ENCODE measurements around the gene AGO1. TPM values are rescaled to one million over a fixed set of nuclear protein-coding genes. Genes with fewer than 3 reads are reported as not detected.

AGO1 gene
- total RNA-seq, 1 experiment from 2014 or later, result 36.2 TPM

- no peaks in the 10 kb centered on the region for H3K9me2 ChIP-seq (ENCODE audit: insufficient read depth)
- H3K36me3 ChIP-seq (ENCODE audit: control insufficient read depth in 1 of 2, insufficient read depth in 2 of 2, low read length in 2 of 2), result no peaks in the 10 kb centered on the region
- H3K4me2 ChIP-seq (ENCODE audit: low read length), result no peak overlapping the region
- no peak for TF ChIP-seq TCF7L2 (IDR thresholded peaks at IDR 0.05; ENCODE audit: borderline replicate concordance, extremely low read depth, insufficient read depth, insufficient read length)
- TF ChIP-seq, protein P1, sequence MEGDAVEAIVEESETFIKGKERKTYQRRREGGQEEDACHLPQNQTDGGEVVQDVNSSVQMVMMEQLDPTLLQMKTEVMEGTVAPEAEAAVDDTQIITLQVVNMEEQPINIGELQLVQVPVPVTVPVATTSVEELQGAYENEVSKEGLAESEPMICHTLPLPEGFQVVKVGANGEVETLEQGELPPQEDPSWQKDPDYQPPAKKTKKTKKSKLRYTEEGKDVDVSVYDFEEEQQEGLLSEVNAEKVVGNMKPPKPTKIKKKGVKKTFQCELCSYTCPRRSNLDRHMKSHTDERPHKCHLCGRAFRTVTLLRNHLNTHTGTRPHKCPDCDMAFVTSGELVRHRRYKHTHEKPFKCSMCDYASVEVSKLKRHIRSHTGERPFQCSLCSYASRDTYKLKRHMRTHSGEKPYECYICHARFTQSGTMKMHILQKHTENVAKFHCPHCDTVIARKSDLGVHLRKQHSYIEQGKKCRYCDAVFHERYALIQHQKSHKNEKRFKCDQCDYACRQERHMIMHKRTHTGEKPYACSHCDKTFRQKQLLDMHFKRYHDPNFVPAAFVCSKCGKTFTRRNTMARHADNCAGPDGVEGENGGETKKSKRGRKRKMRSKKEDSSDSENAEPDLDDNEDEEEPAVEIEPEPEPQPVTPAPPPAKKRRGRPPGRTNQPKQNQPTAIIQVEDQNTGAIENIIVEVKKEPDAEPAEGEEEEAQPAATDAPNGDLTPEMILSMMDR (IDR thresholded peaks at IDR 0.05 in 2 of 3, conservative IDR thresholded peaks at IDR 0.05 in 1 of 3; ENCODE audit: borderline replicate concordance in 1 of 3, insufficient read depth in 1 of 3, low read depth in 2 of 3, low read length in 2 of 3), result no peak
- no peak for TF ChIP-seq JUND (IDR thresholded peaks at IDR 0.05)
- no peak for TF ChIP-seq POLR2A (IDR thresholded peaks at IDR 0.05; ENCODE audit: borderline replicate concordance, extremely low read depth, insufficient read depth, insufficient read length)
- TF ChIP-seq SRF (IDR thresholded peaks at IDR 0.05; ENCODE audit: low read depth), result no peak
- TF ChIP-seq EZH2phosphoT487 (IDR thresholded peaks at IDR 0.05; ENCODE audit: borderline replicate concordance), result no peak
- TF ChIP-seq ZNF274 (IDR thresholded peaks at IDR 0.05; ENCODE audit: low read depth, low read length), result no peak
- TF ChIP-seq ZFX (IDR thresholded peaks at IDR 0.05), result no peak
- ATAC-seq, result no peak
- H3K9me3 ChIP-seq (ENCODE audit: control insufficient read depth in 1 of 2, insufficient read depth in 1 of 2, low read depth in 1 of 2, low read length in 2 of 2), result no peaks in the 10 kb centered on the region
- H4K20me1 ChIP-seq (ENCODE audit: insufficient read depth), result no peaks in the 10 kb centered on the region
- ChIA-PET RAD21 (ENCODE audit: low non-redundant PET in 1 of 2, low total read pairs in 2 of 2, uncharacterized antibody in 2 of 2, unreplicated experiment in 2 of 2) (no interaction called here), CTCF (no interaction called here), POLR2A (no interaction called here)
- no peaks in the 10 kb centered on the region for H3K27me3 ChIP-seq (ENCODE audit: insufficient read depth, low read length)
- H2AFZ ChIP-seq (ENCODE audit: low read depth, low read length, poor library complexity, severe bottlenecking), result no peak overlapping the region
- BruUV-seq (replicated peaks), result no TSS peak
- H3K4me3 ChIP-seq (replicated peaks in 1 of 2; ENCODE audit: low read depth in 1 of 2, low read length in 2 of 2), result no peak overlapping the region
- no peaks in the 10 kb centered on the region for H3K4me1 ChIP-seq (ENCODE audit: control insufficient read depth in 1 of 2, insufficient read depth in 2 of 2, low read length in 2 of 2)
- no peaks in the 10 kb centered on the region for H3K79me2 ChIP-seq (ENCODE audit: insufficient read depth, low read length)
- H3K9ac ChIP-seq (ENCODE audit: low read length), result no peak overlapping the region
- H3K27ac ChIP-seq (ENCODE audit: low read depth, low read length), result no peak overlapping the region
- intact Hi-C loops (cut with micrococcal nuclease), result loop anchor here (10.0 kb wide), 1 partner anchor 234 kb away; the partner anchor contains the start of genes ADPRS and TEKT2
- DNase-seq (ENCODE audit: low read depth, low spot score), result no peak
These were observed 32.3 kb upstream of the AGO1 start for GRCh38 chr1:35850716-35851115.

Measured in HCT116 (cell line).